ENCODE measurements around the gene IL22RA1. TPM values are rescaled to one million over a fixed set of nuclear protein-coding genes. Genes with fewer than 3 reads are reported as not detected.

Gene IL22RA1
- polyA plus RNA-seq, 4 donors = 0.11 to 4.0 (median 2.7) TPM

DNA sequence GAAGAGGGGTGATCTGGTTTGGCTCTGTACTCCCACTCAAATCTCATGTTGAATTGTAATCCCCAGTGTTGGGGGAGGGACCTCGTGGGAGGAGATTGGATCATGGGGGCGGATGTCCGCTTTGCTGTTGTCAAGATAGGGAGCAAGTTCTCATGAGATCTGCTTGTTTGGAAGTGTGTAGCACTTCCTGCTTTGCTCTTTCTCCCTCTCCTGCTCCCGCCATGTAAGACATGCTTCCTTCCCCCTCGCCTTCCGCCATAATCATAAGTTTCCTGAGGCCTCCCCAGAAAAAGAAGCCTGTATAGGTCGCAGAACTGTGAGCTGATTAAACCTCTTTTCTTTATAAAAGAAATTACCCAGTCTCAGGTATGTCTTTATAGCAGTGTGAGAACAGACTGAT is 58.9 kb downstream of the IL22RA1 start:
- no peak for DNase-seq (ENCODE audit: low read depth in 4 of 4, low spot score in 3 of 4)

DNA sequence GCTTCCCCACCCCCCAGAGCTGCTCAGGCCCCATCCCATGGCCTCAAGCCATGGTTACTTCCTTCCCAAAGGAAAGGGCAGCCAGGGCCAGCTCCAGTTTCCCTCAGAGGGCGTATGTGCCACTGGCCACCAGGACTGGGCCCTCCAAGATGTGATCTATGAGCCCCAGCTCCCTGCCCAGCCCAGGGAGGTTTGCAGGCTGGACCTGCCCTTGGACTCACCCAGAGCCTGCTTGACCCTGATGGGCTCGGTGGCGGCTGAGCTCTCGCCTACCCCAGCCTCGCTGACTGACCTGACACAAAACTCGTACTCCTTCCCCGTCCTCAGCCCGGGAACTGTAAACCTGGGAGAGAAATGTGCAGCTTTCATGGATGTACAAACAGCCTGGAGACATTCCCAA is 60.6 kb downstream of the IL22RA1 start:
- no peak for DNase-seq (ENCODE audit: low read depth in 4 of 4, low spot score in 3 of 4)

- DNase-seq (ENCODE audit: low read depth in 4 of 4, low spot score in 3 of 4) = no peak
Observed at GRCh38 chr1:24081190-24081589, 61.8 kb downstream of the IL22RA1 start.

DNA sequence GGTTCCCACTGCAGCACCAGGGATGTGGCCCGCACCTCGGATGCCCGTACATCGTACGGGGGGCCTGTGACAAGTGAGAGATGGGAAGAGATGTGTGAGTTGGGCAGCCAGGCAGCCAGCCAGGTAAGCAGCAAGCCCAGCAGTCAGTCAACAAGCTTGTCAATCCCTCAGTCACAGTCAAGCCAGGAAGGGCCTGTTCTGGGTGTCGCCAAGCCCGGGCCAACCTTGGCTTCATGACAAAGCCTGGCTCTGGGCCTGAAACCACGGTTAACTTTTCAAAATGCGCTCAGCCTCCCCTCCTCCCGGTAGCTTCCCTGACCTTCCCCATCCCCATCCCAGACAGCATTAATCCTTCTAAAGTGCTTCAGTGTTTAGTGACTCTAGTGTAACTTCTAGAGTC is 62.8 kb downstream of the IL22RA1 start:
- DNase-seq (ENCODE audit: low read depth in 4 of 4, low spot score in 3 of 4) = no peak

DNA sequence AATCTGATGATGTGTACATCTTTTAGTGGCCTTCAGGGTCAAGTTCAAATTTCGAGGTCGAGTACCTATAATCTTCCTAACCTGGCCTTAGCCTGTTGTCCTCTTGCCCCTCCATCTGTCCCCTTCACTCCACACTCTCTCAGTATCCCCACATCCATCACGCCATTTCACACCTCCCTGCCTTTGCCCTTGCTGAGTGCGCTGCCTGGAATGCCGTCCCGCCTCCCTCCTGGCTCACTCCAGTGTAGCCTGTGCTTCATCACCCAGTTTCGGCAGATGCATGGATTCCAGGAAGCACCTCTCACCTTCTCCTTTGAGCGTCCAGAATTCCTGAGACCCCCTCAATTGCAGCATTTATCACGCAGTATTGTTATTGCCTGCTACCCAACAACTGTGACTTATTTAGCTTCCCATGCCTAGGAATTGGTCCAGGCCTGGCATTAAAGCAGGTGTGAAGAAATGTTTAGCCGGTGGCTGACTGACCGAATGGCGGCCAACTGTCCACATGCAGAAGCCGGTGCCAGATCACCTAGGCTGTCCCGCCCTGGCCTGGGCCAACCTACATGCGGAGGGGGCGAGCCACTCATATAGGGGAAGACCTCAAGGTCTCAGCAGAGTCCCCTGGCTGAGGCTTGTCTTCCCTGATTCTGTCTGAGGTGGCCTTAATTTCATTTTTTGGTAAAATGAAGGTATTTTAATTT is 65.5 kb downstream of the IL22RA1 start:
- no peak for DNase-seq (ENCODE audit: low read depth in 4 of 4, low spot score in 3 of 4)

DNA sequence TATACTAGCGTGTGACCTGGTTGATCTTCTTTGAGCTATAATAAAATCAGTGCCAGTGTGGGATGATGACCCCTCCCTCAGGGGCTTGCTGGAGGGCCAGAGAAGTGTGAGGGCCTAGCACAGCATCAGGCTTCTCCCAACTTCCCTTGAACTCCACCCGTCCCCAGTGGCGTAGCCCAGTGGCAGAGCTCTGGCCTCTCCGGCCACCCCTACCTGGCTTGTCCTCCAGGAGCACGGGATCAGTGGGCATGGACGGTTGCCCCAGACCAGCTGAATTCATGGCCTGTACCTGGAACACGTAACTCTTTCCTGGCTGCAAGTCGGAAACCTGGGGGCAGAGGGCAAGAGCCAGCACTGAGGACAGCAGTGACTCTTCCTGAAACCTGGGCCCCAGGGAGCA is 67.0 kb downstream of the IL22RA1 start:
- DNase-seq (ENCODE audit: low read depth in 4 of 4, low spot score in 3 of 4) = no peak

DNA sequence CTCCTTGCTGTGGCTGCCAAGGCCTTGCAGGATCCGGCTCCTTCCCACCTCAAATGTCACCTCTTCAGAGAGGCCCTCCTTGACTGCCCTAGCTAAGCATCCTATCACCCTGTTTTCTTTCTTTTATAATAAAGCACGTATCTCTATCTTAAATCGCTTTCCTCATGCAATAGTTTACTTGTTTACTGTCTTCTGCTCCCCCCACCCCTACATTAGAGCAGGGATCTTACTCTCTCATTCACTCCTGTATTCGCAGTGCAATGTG is 67.4 kb downstream of the IL22RA1 start:
- DNase-seq (ENCODE audit: low read depth in 4 of 4, low spot score in 3 of 4) = no peak

DNA sequence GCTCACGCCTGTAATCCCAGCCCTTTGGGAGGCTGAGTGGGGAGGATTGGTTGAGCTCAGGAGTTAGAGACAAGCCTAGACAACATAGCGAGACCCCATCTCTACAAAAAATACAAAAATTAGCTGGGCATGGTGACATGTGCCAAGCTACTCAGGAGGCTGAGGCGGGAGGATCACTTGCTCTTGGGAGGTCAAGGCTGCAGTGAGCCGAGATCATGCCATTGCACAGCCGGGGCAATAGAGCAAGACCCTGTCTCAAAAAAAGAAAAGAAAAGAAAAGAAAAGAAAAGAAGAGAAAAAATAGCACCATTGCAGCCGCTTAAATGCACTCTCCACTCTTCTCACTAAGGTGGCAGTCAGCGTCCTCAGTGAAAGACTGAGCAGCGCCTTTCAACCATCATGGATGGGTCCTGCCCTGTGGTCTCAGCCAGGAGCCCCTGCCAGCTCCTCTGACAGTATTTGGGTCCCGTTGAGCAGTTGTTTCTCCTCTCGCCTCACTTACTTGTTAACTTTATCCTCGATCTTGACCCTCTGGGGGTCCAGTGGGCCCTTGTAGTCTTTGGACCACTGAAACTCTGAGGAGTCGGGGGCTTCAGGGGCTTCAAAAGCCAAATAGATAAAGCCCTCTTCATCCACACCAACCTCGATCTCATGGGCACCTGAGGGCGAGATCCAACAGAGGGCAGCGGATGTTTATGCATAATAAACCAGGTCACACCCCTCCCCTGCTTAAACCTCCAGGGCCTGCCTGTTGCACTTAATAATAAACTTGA is 67.9 kb downstream of the IL22RA1 start:
- DNase-seq (ENCODE audit: low read depth in 4 of 4, low spot score in 3 of 4) = no peak

GRCh38 chr1:24074196-24074595 is 68.7 kb downstream of the IL22RA1 start:
- no peak for DNase-seq (ENCODE audit: low read depth in 4 of 4, low spot score in 3 of 4)

DNA sequence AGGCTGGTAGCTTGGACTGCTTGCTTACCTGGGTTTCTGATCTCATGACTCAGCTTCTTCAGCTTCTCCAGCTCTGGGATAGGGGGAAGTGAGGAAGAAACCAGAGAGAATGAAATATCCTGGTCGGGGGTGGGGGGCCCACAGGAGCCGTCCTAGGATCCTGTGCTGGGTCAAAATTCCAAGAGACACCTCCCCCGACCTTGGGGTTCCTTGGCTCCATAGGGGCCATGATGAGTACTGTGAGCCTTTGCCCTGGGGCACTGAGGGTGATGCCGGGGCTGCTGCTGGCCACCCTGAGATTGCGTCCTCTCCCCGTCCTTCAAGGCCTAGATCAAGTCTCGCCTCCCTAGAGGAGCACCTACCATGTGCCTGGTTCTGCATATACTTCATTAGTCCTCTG is 71.0 kb downstream of the IL22RA1 start:
- DNase-seq (ENCODE audit: low read depth in 4 of 4, low spot score in 3 of 4) = no peak

DNA sequence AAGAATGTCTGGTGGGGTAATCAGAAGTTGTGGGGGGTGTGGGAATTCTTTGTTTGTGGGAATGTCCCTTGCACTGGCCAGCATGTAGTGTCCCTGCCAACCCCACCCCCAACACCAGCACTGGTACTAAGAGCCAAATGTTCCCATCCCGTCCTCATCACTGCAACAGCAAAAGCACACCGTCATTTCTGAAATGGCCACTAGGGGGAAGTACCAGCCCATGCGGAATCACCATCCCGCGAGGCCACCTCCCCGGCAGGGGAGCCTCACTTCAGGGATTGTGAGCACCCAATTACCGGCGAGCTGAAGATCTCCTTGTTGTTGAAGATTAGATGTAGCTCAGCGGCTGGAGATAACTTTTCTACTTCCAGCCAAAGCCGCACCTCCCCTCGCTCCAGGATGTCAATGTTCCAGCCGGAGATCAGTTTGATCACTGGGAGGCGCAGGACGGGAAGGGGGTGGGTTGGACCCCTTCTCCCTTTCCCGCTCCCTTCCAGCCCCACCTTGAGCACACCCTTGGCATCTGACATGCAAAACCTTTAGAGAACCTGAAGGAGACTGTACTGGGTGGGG is 72.0 kb downstream of the IL22RA1 start:
- DNase-seq (ENCODE audit: low read depth in 4 of 4, low spot score in 3 of 4) = peak; percentile 47 to 71 (median 64)

GRCh38 chr1:24069817-24070216 is 73.1 kb downstream of the IL22RA1 start:
- DNase-seq (ENCODE audit: low read depth in 4 of 4, low spot score in 3 of 4) = no peak

Other genes starting within 250 kb of the IL22RA1 start
- gene CNR2, start 229.8 kb downstream of the IL22RA1 start, polyA plus RNA-seq (ENCODE audit: insufficient read length in 4 of 4) = under 1 TPM; 0.06 to 0.11 (median 0.07) TPM
- 100 to 1,000 TPM; 193 to 271 (median 203) TPM for gene PNRC2, start 183.3 kb downstream of the IL22RA1 start, polyA plus RNA-seq (ENCODE audit: insufficient read length in 4 of 4)
- 100 to 1,000 TPM; 170 to 256 (median 223) TPM for gene SRSF10, start 162.8 kb downstream of the IL22RA1 start, polyA plus RNA-seq (ENCODE audit: insufficient read length in 4 of 4)
- gene MYOM3, start 31.0 kb downstream of the IL22RA1 start, polyA plus RNA-seq (ENCODE audit: insufficient read length in 4 of 4) = 10 to 100 TPM in 3 of 4 donors, under 1 TPM in 1; 0.60 to 24.8 (median 19.4) TPM
- 1 to 10 TPM; 1.1 to 5.8 (median 4.6) TPM for gene IFNLR1, start 44.1 kb upstream of the IL22RA1 start, polyA plus RNA-seq (ENCODE audit: insufficient read length in 4 of 4)
- gene GRHL3, start 176.2 kb upstream of the IL22RA1 start, polyA plus RNA-seq (ENCODE audit: insufficient read length in 4 of 4) = 10 to 100 TPM in 1 of 4 donors, 1 to 10 TPM in 2, under 1 TPM in 1; 0.22 to 11.7 (median 5.9) TPM